Suppressor macrophage treated with lipopolysaccharide for 4 hours (primary cell): Measurements from ENCODE around the gene SEL1L2.
A peak's percentile ranks its signal among the peaks of the same experiment; 100 is the strongest.

Source experiments
- DNase-seq: peaks from one replicate; pipeline ENCODE4 v3.0.0-alpha.2; 2020

The SEL1L2 gene

GRCh38 chr20:13927171-13927570 is 63.2 kb downstream of the SEL1L2 start:
- no peak for DNase-seq

GRCh38 chr20:13922241-13922640 is 68.2 kb downstream of the SEL1L2 start:
- DNase-seq: no peak

- no peak for DNase-seq
Measured at GRCh38 chr20:13915284-13915683, 75.1 kb downstream of the SEL1L2 start.

GRCh38 chr20:13913572-13913971 is 76.8 kb downstream of the SEL1L2 start:
- no peak for DNase-seq

GRCh38 chr20:13913131-13913530 is 77.3 kb downstream of the SEL1L2 start:
- no peak for DNase-seq

GRCh38 chr20:13910492-13910891 is 79.9 kb downstream of the SEL1L2 start:
- no peak for DNase-seq

GRCh38 chr20:13909067-13909466 is 81.3 kb downstream of the SEL1L2 start:
- DNase-seq: no peak

GRCh38 chr20:13904766-13905165 is 85.6 kb downstream of the SEL1L2 start:
- no peak for DNase-seq

- DNase-seq: no peak
Measured at GRCh38 chr20:13900496-13900895, 89.9 kb downstream of the SEL1L2 start.

GRCh38 chr20:13898012-13898612 is 92.3 kb downstream of the SEL1L2 start:
- no peak for DNase-seq

- no peak for DNase-seq
Measured at GRCh38 chr20:13891575-13891974, 98.8 kb downstream of the SEL1L2 start.

- no peak for DNase-seq
Measured at GRCh38 chr20:13884803-13885202, 105.6 kb downstream of the SEL1L2 start.

GRCh38 chr20:13883425-13883824 is 107.0 kb downstream of the SEL1L2 start:
- DNase-seq: no peak

GRCh38 chr20:13878566-13878965 is 111.8 kb downstream of the SEL1L2 start:
- DNase-seq: no peak

GRCh38 chr20:13877793-13878192 is 112.6 kb downstream of the SEL1L2 start:
- no peak for DNase-seq

GRCh38 chr20:13875265-13875811 is 115.1 kb downstream of the SEL1L2 start:
- no peak for DNase-seq

- DNase-seq: no peak
Measured at GRCh38 chr20:13874394-13875157, 115.8 kb downstream of the SEL1L2 start.

- no peak for DNase-seq
Measured at GRCh38 chr20:13873831-13874230, 116.6 kb downstream of the SEL1L2 start.

- DNase-seq: peak; percentile 21
Measured at GRCh38 chr20:13870170-13870748, 120.2 kb downstream of the SEL1L2 start.

- peak; percentile 82 for DNase-seq
Measured at GRCh38 chr20:13868331-13868730, 122.1 kb downstream of the SEL1L2 start.

GRCh38 chr20:13865791-13866351 is 124.5 kb downstream of the SEL1L2 start:
- DNase-seq: peak; percentile 37

GRCh38 chr20:13865156-13865555 is 125.3 kb downstream of the SEL1L2 start:
- no peak for DNase-seq

GRCh38 chr20:13863244-13863643 is 127.2 kb downstream of the SEL1L2 start:
- DNase-seq: peak; percentile 75

- DNase-seq: peak; percentile 48
Measured at GRCh38 chr20:13862245-13862644, 128.2 kb downstream of the SEL1L2 start.
